VCaP (cell line): Measurements from ENCODE around the gene TNFRSF4.
"Not testable (repeated sequence)": the region's sequence is repeated elsewhere in the genome, so short reads cannot be mapped to it uniquely, and the experiment has no call there.

Experiments used
- H3K27ac ChIP-seq: fragments of 450-650 bp; 2 replicates; pipeline ENCODE4 v1.5.1; 2017
- CTCF ChIP-seq: fragments of 450-650 bp; conservative IDR thresholded peaks from 2 replicates; pipeline ENCODE4 v1.5.1; 2017; ENCODE audit warnings: mild to moderate bottlenecking, moderate library complexity

TNFRSF4 gene

DNA sequence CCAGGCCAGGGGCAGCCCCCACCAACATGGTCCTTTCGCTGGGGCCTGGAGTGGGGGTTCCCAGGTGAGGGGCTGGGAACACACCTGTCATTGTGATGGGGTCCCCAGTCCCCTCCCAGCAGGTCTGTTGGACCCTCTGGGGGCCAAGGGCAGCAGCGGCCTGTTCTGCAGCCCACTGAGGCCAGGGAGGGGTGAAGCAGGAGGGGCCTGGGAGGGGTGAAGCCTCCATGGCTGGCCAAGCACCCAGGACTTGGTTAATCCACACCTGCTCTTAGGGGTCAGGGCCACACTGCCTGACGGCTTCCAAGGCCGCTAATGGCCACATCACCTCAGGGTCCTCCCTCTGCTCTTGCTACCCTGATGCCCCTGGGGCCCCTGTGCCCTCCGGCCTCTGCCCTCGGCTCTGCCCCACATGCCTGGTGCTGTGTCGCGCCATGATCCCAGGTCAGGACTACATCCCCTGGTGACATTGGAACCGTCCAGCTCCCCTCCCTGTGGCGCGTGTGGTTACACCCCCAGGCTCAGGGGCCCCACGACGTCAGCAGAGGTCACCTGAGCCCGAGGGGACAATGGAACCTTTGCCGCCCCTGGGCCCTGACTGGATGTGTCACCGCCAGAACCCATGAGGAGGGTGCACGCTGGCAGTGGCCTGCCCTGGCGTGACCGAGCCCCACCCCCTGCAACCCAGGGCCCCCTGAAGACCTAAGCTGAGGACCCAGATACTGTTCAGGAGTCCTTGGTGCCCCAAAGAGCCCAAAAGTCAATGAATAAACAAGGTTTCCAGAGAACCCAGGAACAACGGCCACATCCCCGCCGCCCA lies 14.6 kb downstream of the TNFRSF4 start:
- no peak overlapping the region for H3K27ac ChIP-seq
- TF ChIP-seq CTCF, result no peak

- no peak for TF ChIP-seq CTCF
These were observed 15.4 kb downstream of the TNFRSF4 start for GRCh38 chr1:1198423-1199140.

GRCh38 chr1:1197551-1198422 lies 16.2 kb downstream of the TNFRSF4 start:
- TF ChIP-seq CTCF, result no peak
- no peak overlapping the region for H3K27ac ChIP-seq

More at GRCh38 chr1:1198423-1199140, 15.4 kb downstream of the TNFRSF4 start:
- no peak overlapping the region for H3K27ac ChIP-seq

- no peak for TF ChIP-seq CTCF
- H3K27ac ChIP-seq, result no peak overlapping the region
These were observed 16.8 kb downstream of the TNFRSF4 start for GRCh38 chr1:1197188-1197500.

GRCh38 chr1:1196431-1197187 lies 17.3 kb downstream of the TNFRSF4 start:
- no peak overlapping the region for H3K27ac ChIP-seq
- no peak for TF ChIP-seq CTCF

GRCh38 chr1:1195726-1196125 lies 18.2 kb downstream of the TNFRSF4 start:
- H3K27ac ChIP-seq, result not testable (repeated sequence)

GRCh38 chr1:1194723-1195122 lies 19.2 kb downstream of the TNFRSF4 start:
- H3K27ac ChIP-seq, result no peak overlapping the region
- no peak for TF ChIP-seq CTCF
